Ectodermal cell (in vitro differentiated cells): ENCODE data around the gene CTSH.

Experiments used
- H3K27ac ChIP-seq: 2 replicates; pipeline ENCODE4 v1.7.0; 2013; ENCODE audit warnings: mild to moderate bottlenecking, low read depth, low read length; ENCODE audit not compliant: insufficient read depth, poor library complexity, severe bottlenecking
- H3K27me3 ChIP-seq: 2 replicates; pipeline ENCODE4 v1.7.0; 2013; ENCODE audit warnings: mild to moderate bottlenecking, low read length; ENCODE audit not compliant: insufficient read depth, control insufficient read depth, poor library complexity, severe bottlenecking
- H3K36me3 ChIP-seq: one replicate; pipeline ENCODE4 v1.7.0; 2013; ENCODE audit warnings: low read length; ENCODE audit not compliant: control insufficient read depth, insufficient read depth
- H3K4me1 ChIP-seq: one replicate; pipeline ENCODE4 v1.7.0; 2013; ENCODE audit warnings: low read length; ENCODE audit not compliant: control insufficient read depth, insufficient read depth
- H3K4me3 ChIP-seq: 2 replicates; pipeline ENCODE4 v1.7.0; 2013; ENCODE audit warnings: low read depth, low read length, control low read depth; ENCODE audit not compliant: insufficient read depth
- H3K9me3 ChIP-seq: 2 replicates; pipeline ENCODE4 v1.7.0; 2013; ENCODE audit warnings: mild to moderate bottlenecking, low read length, moderate library complexity; ENCODE audit not compliant: control insufficient read depth
- WGBS, 2 experiments: methylation state at CpG; one replicate each; pipeline ENCODE4 v1.1.7; 2013; ENCODE audit warnings: missing lambda C conversion rate in 2 of 2; 5-methylcytosine and 5-hydroxymethylcytosine counted together

The CTSH gene

DNA sequence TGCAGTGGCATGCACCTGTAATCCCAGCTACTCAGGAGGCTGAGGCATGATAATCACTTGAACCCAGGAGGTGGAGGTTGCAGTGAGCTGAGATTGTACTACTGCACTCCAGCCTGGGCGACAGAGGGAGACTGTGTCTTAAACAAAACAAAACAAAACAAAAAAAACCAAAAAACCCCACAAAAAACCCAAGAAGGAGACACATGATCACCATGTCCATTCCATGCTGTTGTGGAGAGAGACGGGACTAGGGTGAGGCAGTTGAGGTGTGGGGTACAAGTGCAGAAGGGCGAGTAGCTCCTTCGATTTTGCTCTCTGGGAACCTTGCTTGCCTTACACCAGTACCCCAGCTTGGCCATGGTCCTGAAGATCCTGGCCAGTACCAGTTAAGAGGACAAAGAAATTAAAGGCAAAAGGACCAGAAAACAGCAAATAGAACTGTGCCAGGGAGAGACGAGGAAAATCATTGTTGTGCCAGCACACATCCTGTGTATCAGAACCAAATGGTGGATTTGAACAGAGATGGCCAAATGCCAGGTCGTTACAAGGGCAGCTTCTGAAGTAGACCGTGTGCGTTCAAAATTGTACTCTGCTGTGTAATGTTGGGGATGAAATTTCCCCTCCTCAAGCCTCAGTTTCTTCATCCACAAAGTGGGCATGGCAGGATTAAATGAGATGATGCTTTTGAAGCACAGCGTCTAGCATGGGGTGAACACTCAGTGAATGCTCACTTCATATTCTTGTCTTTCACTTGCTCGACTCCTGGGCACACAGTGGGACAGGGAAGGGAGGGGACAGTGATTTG lies 42.9 kb upstream of the CTSH start:
- H3K27ac ChIP-seq = no peak overlapping the region
- no peaks in the 10 kb centered on the region for H3K9me3 ChIP-seq
- H3K27me3 ChIP-seq = no peaks in the 10 kb centered on the region
- no peaks in the 10 kb centered on the region for H3K36me3 ChIP-seq
- WGBS, 2 experiments = 92 to 93% methylated on average over 10 of the region's 10 CpGs
- H3K4me1 ChIP-seq = no peaks in the 10 kb centered on the region
- no peak overlapping the region for H3K4me3 ChIP-seq

DNA sequence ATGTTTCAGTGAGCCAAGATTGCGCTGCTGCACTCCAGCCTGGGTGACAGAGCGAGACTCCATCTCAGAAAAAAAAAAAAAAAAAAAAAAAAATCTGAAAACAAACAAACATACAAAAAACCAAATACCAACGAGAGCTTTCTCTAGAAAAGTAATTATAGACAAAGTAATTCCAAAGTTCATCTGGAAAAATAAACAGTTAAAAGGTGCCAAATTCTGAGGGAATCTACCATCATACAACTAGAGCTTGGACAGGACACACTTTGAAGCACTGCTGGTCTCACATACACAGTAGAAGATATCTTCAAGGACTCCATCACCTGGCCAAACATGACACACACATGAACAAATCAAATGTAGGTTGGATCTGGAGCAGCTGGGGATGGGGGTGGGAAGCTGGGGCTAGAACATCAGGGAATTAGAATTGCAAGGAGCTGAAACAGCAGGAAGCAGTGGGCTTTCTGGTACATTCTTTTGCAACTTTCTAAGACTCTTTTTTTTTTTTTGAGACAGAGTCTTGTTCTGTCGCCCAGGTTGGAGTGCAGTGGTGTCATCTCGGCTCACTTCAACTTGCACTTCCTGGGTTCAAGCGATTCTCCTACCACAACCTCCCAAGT lies 41.1 kb upstream of the CTSH start:
- H3K27ac ChIP-seq = no peak overlapping the region

DNA sequence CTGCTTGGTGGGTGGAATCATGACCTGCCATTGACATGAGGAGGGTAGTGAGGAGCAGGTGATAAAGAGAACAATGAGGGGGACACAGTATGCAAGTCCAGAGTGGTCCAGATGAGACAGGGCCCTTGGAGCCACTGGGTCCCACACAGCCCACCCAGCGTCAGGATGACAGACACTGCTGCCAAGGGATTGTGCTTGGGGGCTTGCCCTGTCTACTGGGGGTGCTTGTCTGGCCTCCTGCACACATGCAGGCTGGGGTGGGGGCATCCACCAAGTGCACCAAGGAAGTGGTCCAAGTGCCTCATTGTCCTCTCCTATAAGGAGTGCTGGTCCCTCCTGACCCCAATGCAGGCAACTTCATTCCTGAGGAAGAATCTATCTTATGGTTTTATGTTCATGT lies 39.2 kb upstream of the CTSH start:
- 80 to 89% methylated on average over 1 of the region's 1 CpG for WGBS, 2 experiments
- Histone ChIP-seq H3K4me1 (no peaks in the 10 kb centered on the region), H3K4me3 (no peak overlapping the region), H3K27me3 (no peaks in the 10 kb centered on the region), H3K36me3 (no peaks in the 10 kb centered on the region), H3K27ac (no peak overlapping the region), H3K9me3 (no peaks in the 10 kb centered on the region)

More for the DNA sequence above, 41.1 kb upstream of the CTSH start:
- H3K36me3 ChIP-seq = no peaks in the 10 kb centered on the region
- H3K9me3 ChIP-seq = no peaks in the 10 kb centered on the region
- no peaks in the 10 kb centered on the region for H3K4me1 ChIP-seq
- H3K27me3 ChIP-seq = no peaks in the 10 kb centered on the region
- 84 to 92% methylated on average over 5 to 6 of the region's 6 CpGs for WGBS, 2 experiments
- H3K4me3 ChIP-seq = no peak overlapping the region

DNA sequence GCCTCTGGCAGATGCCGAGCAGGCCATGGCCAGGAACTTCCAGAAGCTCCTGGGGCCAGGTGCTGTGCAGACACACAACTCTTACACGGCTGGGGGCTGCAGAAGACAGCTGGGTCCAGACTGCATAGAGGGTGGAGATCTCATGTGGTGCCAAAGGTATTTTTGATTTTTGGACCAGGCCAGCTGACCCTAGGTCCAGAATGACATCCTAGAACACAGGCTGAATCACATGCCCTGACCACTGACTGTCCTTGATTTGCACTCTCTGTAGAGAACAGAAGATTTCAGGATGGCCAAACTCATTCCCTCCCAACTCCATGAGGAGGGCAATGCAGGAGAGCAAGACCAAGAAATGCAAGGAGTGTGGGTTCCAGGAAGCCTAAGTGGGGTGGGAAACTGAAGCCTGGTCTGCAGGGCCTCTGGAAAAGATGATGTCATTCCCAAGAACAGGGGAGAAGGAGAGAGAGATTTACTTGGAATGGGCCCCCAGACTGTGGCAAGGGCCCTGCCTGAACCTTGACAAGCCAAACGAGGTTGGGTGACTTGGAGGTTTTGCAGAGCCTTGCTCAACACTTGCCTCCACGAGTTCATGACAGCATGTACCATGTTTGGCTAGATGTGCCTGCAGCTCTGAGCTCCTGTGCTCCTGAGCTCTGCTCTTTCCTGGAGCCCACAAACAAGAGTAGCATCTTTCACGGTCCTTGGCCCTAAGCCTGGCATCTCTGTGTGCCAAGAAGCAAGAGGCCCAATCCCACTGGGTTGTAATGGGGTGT lies 38.5 kb upstream of the CTSH start:
- 90% methylated on average over 5 of the region's 5 CpGs for WGBS, 2 experiments
- no peak overlapping the region for H3K27ac ChIP-seq
- H3K27me3 ChIP-seq = no peaks in the 10 kb centered on the region
- no peaks in the 10 kb centered on the region for H3K9me3 ChIP-seq
- H3K36me3 ChIP-seq = no peaks in the 10 kb centered on the region
- no peak overlapping the region for H3K4me3 ChIP-seq
- no peaks in the 10 kb centered on the region for H3K4me1 ChIP-seq

DNA sequence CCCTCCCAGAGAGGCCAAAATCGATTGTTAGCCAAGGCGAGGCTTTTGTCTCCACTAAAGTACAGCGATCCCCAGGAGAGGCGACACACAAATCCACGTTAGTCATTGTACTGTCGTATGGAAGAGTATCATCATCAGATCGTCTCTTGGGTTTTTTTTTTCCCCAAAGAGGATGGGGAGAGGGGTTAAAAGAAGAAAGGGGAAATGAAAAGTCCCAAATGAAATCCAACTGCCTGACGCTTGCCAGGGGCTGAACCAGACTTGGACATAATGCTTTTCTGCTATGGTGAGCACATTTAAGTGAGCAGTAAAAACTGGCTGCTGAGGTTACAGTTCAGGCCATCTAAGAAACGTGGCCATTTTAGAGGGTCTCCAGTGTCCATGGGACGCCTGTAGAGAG lies 37.9 kb upstream of the CTSH start:
- Histone ChIP-seq H3K36me3 (no peaks in the 10 kb centered on the region), H3K9me3 (no peaks in the 10 kb centered on the region), H3K27ac (no peak overlapping the region), H3K27me3 (no peaks in the 10 kb centered on the region), H3K4me3 (no peak overlapping the region), H3K4me1 (no peaks in the 10 kb centered on the region)
- WGBS, 2 experiments = 92 to 94% methylated on average over 10 of the region's 10 CpGs

DNA sequence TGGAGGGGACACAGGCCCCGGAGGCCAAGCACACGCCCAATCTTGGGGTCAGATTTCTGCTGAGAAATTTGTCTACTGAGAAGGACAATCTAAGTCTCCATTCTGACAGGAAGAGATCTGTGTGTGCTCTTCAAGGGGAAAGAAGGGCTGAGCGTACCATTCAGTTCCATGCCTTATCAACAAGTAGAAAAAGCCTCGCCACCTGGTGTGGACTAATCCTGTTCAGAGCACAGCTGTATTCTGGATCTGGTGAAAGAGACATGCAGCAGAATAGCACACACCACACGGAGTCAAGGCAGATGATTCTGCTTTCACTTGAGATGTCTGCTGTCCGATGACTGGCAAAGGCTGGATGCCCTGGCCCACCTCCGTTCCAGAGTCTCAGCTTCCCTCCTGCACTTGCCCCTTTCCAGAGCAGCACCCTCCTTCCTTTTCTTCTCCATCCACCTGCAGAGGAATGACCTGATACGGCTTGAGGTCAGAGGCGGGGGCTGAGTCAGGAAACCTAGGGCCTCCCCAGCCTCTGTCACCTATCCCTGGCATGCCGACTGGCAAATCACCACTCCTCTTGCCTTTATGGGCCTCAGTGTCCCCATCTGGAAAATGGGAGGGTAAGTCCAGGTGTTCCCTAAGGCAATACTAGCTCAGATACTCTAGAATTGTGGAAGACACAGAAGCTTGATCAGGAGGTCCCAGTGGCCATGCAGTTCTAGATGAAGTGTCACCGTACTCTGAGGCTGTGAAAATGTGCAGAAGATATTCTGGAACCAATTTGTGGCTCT lies 36.9 kb upstream of the CTSH start:
- Histone ChIP-seq H3K4me1 (no peaks in the 10 kb centered on the region), H3K4me3 (no peak overlapping the region), H3K27me3 (no peaks in the 10 kb centered on the region), H3K36me3 (no peaks in the 10 kb centered on the region), H3K9me3 (no peaks in the 10 kb centered on the region), H3K27ac (no peak overlapping the region)
- WGBS, 2 experiments = 93 to 94% methylated on average over 11 of the region's 11 CpGs

DNA sequence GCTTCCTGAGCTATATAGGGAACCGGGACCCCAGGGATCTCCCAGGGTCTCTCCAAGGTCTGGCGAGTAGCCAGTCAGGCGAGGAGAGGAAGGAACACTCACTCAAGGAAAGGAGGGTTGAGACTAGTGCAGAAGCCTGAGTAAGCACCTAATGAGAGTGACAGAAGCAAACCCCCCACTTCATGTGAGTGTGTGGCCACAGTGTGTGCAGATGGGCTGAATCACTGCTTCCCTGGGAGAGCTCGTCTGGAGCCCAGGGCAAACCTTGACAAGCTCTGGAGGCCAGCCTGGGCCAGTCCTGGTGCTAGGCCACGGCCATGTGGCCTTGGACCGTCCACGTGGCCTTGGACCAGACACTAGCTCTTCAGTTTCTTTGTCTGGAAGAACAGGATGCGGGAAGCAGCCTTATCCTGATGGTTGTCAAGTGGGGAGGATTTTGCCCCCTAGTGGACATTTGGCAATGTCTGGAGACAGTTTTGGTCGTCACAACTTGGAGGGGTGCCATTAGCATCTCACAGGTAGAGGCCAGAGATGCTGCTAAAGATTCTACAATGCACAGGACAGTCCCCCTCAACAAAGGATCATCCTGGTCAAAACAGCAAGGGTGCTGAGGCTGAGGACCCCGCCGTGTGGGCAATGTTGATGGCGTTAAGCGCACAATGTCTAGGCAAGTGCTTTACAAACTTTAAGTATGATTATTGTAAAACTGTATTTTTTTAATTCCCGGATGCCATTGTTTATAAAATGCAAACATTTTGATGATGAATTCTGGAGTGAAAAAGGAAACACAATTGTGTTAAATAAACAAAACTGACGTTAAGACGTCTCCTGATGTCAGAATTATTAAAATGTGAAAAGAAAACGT lies 34.8 kb upstream of the CTSH start:
- Histone ChIP-seq H3K27me3 (no peaks in the 10 kb centered on the region), H3K4me3 (no peak overlapping the region), H3K4me1 (no peaks in the 10 kb centered on the region), H3K36me3 (no peaks in the 10 kb centered on the region), H3K9me3 (no peaks in the 10 kb centered on the region), H3K27ac (no peak overlapping the region)
- WGBS, 2 experiments = 70 to 72% methylated on average over 17 of the region's 17 CpGs

DNA sequence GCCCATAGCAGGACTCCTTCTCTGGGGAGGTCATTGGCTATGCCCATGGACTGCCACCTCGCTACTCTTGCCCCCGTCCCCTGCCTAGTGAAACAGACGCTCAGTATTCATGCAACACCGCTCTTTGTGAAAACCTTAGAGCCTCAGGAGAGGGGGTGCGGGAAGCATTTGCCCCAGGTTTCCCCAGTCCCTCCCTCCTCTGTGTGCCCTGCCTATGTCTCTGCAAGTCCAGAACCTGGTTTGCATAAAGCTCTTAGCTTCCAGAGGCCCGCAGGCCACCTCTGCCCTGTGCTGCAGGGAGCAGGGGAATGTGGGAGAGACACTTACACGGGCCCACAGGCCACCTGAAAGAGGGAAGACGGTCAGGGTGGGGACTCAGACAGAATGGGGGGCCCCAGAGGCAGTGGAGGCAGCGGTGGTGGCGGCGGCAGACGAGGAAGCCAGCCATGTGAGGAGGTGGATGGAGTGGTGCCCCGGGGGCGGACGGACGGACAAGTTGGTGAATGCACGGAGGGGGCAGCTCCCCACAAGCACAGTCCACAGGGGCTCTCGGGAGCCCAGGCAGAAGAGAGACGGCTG lies 33.8 kb upstream of the CTSH start:
- Histone ChIP-seq H3K36me3 (no peaks in the 10 kb centered on the region), H3K4me3 (no peak overlapping the region), H3K27ac (no peak overlapping the region), H3K9me3 (no peaks in the 10 kb centered on the region), H3K27me3 (no peaks in the 10 kb centered on the region), H3K4me1 (no peaks in the 10 kb centered on the region)
- 92% methylated on average over 19 of the region's 19 CpGs for WGBS, 2 experiments
